T-helper 22 cell (primary cell): Measurements from ENCODE around the gene RHOA.

Experiments used
- DNase-seq: peaks from one replicate; pipeline ENCODE4 v3.0.0-alpha.2; 2020; ENCODE audit warnings: low read depth

Gene RHOA

GRCh38 chr3:49324768-49325167 lies 87.0 kb downstream of the RHOA start:
- no peak for DNase-seq

GRCh38 chr3:49316696-49317457 lies 94.9 kb downstream of the RHOA start:
- no peak for DNase-seq

GRCh38 chr3:49313896-49314688 lies 97.7 kb downstream of the RHOA start:
- DNase-seq: no peak

- DNase-seq: no peak
Observed at GRCh38 chr3:49311283-49311682, 100.5 kb downstream of the RHOA start.

- DNase-seq: no peak
Observed at GRCh38 chr3:49310677-49311076, 101.1 kb downstream of the RHOA start.
